GM10266 (cell line): Measurements from ENCODE around the gene PRPSAP2.

Experiments
- DNase-seq: peaks from one replicate; pipeline ENCODE4 v3.0.0; 2012; ENCODE audit errors: extremely low spot score
- TF ChIP-seq, protein P1 (sequence below): IDR thresholded peaks from 2 replicates; pipeline ENCODE4 v1.5.1; 2012; ENCODE audit warnings: mild to moderate bottlenecking, low read depth; ENCODE audit not compliant: control insufficient read depth, insufficient read depth; ENCODE audit errors: missing control alignments

PRPSAP2 gene

DNA sequence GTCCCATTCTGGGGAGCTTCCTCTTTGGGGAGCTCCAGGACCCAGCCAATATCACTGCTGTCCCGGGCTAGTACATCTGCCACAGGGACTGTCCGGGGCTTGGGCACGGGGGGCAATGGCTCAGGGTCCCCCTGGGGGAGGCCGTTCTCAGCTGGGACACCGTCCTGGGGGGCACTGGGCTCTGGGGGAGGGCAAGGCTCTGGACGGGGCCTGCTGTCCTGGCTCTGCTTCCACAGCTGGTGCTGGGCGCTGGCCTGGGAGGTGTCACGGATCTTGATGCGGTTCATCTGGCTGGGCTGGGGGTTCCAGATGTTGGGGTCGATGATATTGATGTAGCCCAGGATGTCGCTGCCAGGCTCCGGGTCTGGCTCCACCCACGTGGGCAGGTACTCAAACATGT is 120.1 kb downstream of the PRPSAP2 start:
- TF ChIP-seq, protein P1, sequence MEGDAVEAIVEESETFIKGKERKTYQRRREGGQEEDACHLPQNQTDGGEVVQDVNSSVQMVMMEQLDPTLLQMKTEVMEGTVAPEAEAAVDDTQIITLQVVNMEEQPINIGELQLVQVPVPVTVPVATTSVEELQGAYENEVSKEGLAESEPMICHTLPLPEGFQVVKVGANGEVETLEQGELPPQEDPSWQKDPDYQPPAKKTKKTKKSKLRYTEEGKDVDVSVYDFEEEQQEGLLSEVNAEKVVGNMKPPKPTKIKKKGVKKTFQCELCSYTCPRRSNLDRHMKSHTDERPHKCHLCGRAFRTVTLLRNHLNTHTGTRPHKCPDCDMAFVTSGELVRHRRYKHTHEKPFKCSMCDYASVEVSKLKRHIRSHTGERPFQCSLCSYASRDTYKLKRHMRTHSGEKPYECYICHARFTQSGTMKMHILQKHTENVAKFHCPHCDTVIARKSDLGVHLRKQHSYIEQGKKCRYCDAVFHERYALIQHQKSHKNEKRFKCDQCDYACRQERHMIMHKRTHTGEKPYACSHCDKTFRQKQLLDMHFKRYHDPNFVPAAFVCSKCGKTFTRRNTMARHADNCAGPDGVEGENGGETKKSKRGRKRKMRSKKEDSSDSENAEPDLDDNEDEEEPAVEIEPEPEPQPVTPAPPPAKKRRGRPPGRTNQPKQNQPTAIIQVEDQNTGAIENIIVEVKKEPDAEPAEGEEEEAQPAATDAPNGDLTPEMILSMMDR = no peak
- DNase-seq = no peak

DNA sequence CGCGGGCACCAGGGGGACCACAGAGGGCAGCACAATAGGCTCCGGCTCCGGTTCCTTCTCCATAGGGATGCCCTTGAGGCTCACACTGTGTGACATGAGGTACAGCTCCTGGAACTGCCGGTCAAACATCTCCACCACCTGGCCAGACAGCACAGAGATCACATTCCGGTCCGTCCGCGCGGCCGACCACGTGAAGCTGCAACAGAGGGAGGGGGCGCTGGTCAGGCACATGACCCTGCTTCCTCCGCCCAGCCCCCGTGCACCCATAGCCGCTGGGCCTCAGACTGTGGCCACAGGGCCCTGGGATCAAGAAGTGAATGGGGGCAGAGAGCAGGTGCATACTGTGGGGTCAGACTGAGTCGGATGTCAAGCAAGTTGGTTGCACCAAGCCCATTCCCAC is 120.7 kb downstream of the PRPSAP2 start:
- no peak for DNase-seq
- TF ChIP-seq, protein P1 = no peak
